ENCODE measurements around the gene TRPM4.

DNA sequence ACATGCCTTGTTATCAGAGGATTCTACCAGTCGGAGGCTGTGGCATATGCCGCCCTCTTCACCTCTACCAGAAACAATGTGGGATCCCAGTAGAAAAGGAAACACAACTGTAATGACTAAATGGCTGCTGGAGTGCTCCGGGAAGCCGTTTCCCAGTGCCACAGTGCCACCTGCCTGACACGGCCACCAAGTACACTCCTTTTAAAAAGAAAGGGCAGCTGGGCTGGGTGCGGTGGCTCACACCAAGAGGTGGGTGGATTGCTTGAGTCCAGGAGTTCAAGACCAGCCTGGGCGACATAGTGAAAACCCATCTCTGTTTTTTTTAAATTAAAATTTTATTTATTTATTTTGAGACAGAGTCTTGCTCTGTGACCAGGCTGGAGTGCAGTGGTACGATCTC lies 67.3 kb downstream of the TRPM4 start:
- TF ChIP-seq, protein P1, sequence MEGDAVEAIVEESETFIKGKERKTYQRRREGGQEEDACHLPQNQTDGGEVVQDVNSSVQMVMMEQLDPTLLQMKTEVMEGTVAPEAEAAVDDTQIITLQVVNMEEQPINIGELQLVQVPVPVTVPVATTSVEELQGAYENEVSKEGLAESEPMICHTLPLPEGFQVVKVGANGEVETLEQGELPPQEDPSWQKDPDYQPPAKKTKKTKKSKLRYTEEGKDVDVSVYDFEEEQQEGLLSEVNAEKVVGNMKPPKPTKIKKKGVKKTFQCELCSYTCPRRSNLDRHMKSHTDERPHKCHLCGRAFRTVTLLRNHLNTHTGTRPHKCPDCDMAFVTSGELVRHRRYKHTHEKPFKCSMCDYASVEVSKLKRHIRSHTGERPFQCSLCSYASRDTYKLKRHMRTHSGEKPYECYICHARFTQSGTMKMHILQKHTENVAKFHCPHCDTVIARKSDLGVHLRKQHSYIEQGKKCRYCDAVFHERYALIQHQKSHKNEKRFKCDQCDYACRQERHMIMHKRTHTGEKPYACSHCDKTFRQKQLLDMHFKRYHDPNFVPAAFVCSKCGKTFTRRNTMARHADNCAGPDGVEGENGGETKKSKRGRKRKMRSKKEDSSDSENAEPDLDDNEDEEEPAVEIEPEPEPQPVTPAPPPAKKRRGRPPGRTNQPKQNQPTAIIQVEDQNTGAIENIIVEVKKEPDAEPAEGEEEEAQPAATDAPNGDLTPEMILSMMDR (IDR thresholded peaks at IDR 0.05) = peak in 5 of 6 experiments; percentile 15 to 77 (median 56)
- no peak for TF ChIP-seq POLR2A (IDR thresholded peaks at IDR 0.05)

Measured in esophagus squamous epithelium (tissue), 4 donors.